Osteocyte (in vitro differentiated cells): Measurements from ENCODE around the gene PRCD. TPM values are rescaled to one million over a fixed set of nuclear protein-coding genes. Genes with fewer than 3 reads are reported as not detected.

Source experiments
- DNase-seq: peaks from one replicate; pipeline ENCODE4 v3.0.0; 2021; ENCODE audit warnings: mixed read lengths; ENCODE audit not compliant: unreplicated experiment; ENCODE audit errors: extremely low spot score
- H3K27ac Mint-ChIP-seq: one replicate; pipeline ENCODE4 v1.8.0; 2021; ENCODE audit warnings: mild to moderate bottlenecking, mixed read lengths; ENCODE audit not compliant: unreplicated experiment
- H3K27me3 Mint-ChIP-seq: one replicate; pipeline ENCODE4 v1.8.0; 2021; ENCODE audit warnings: mixed read lengths; ENCODE audit not compliant: unreplicated experiment
- H3K36me3 Mint-ChIP-seq: one replicate; pipeline ENCODE4 v1.8.0; 2021; ENCODE audit warnings: mixed read lengths; ENCODE audit not compliant: unreplicated experiment
- H3K4me1 Mint-ChIP-seq: one replicate; pipeline ENCODE4 v1.8.0; 2021; ENCODE audit warnings: mixed read lengths; ENCODE audit not compliant: unreplicated experiment
- H3K4me3 Mint-ChIP-seq: one replicate; pipeline ENCODE4 v1.8.0; 2021; ENCODE audit warnings: mild to moderate bottlenecking, moderate library complexity, mixed read lengths; ENCODE audit not compliant: unreplicated experiment
- H3K9me3 Mint-ChIP-seq: one replicate; pipeline ENCODE4 v1.8.0; 2021; ENCODE audit warnings: mixed read lengths; ENCODE audit not compliant: unreplicated experiment
- CTCF ChIP-seq: fragments of 200-600 bp; sonication (generic); IDR thresholded peaks from 2 replicates; pipeline ENCODE4 v1.5.0; 2021; ENCODE audit warnings: antibody characterized with exemption, mild to moderate bottlenecking, moderate library complexity
- total RNA-seq: library from RNA; stranded (reverse); gene quantifications from 2 replicates; pipeline ENCODE4 v1.2.1, GENCODE V29; 2021

The PRCD gene
- total RNA-seq, 1 donor from 2014 or later, result 1.3 TPM

GRCh38 chr17:76547642-76548202, 7.9 kb downstream of the PRCD start:
- TF ChIP-seq CTCF, result no peak
- no peak overlapping the region for H3K4me3 Mint-ChIP-seq
- no peak overlapping the region for H3K27ac Mint-ChIP-seq
- H3K9me3 Mint-ChIP-seq, result no peaks in the 10 kb centered on the region
- peaks cover 22% of the 10 kb centered on the region for H3K4me1 Mint-ChIP-seq
- H3K27me3 Mint-ChIP-seq, result no peaks in the 10 kb centered on the region
- H3K36me3 Mint-ChIP-seq, result peaks cover 3% of the 10 kb centered on the region
- DNase-seq, result no peak

GRCh38 chr17:76548378-76549214, 8.8 kb downstream of the PRCD start:
- Mint-ChIP-seq H3K36me3 (peaks cover 3% of the 10 kb centered on the region), H3K4me3 (no peak overlapping the region), H3K9me3 (no peaks in the 10 kb centered on the region), H3K27me3 (no peaks in the 10 kb centered on the region), H3K4me1 (peaks cover 22% of the 10 kb centered on the region), H3K27ac (no peak overlapping the region)
- DNase-seq, result no peak
- TF ChIP-seq CTCF, result no peak

GRCh38 chr17:76549215-76549518, 9.3 kb downstream of the PRCD start:
- Mint-ChIP-seq H3K4me1 (peaks cover 16% of the 10 kb centered on the region), H3K4me3 (no peak overlapping the region), H3K27me3 (no peaks in the 10 kb centered on the region), H3K27ac (no peak overlapping the region), H3K36me3 (peaks cover 3% of the 10 kb centered on the region), H3K9me3 (no peaks in the 10 kb centered on the region)
- DNase-seq, result no peak
- no peak for TF ChIP-seq CTCF

- DNase-seq, result no peak
- Mint-ChIP-seq H3K4me3 (no peak overlapping the region), H3K4me1 (peaks cover 12% of the 10 kb centered on the region), H3K27me3 (no peaks in the 10 kb centered on the region), H3K9me3 (no peaks in the 10 kb centered on the region), H3K27ac (no peak overlapping the region), H3K36me3 (peaks cover 3% of the 10 kb centered on the region)
- TF ChIP-seq CTCF, result no peak
Observed at GRCh38 chr17:76549539-76549938, 9.7 kb downstream of the PRCD start.

- Mint-ChIP-seq H3K4me1 (peaks cover 8% of the 10 kb centered on the region), H3K4me3 (no peak overlapping the region), H3K9me3 (no peaks in the 10 kb centered on the region), H3K36me3 (peaks cover 3% of the 10 kb centered on the region), H3K27ac (peak overlapping the region; percentile 70), H3K27me3 (no peaks in the 10 kb centered on the region)
- DNase-seq, result no peak
- no peak for TF ChIP-seq CTCF
Observed at GRCh38 chr17:76550712-76551615, 11.1 kb downstream of the PRCD start.
